ENCODE data around the gene LIMS3.
"Not testable (repeated sequence)": the region's sequence is repeated elsewhere in the genome, so short reads cannot be mapped to it uniquely, and the experiment has no call there.

Gene LIMS3

DNA sequence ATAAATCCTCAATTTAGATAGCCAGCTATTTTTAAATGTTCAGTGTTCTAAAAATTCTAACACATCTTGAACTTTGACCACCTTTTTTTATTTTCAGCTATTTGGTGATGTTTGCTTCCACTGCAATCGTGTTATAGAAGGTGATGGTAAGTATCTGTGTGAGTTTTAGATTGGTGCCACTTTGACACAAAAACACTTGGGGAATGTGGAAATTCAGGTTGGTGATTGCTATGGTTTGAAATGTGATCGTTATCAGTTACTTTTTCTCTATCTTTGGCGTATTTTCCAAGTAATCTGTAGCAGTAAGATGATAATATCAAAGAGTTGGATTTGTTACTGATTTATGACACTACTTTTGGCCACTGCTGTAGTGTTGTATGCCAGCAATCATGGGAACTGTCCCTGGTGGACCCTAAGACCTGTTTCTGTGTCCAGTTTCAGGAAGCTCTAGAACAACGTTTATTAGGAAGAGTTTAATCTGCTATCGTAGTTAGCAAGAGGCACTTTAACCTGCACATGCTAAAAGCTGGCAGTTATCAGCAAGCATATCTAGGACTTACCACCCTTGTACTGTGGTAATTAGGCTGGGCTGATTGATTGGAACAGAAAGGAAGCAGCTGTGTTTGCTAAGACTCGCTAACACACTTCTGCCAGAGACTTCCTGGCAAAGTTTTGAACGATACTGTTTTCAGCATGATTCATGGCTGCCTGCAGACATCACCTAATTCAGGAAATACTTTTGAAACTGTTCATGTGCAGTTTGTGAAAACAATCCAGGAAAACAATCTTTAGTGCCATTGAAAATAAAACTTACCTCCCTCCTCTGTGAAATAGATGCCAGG is 23.3 kb downstream of the LIMS3 start:
- DNase-seq (ENCODE audit: low read depth); H3K4me3 ChIP-seq (ENCODE audit: low read length): not testable (repeated sequence)

DNA sequence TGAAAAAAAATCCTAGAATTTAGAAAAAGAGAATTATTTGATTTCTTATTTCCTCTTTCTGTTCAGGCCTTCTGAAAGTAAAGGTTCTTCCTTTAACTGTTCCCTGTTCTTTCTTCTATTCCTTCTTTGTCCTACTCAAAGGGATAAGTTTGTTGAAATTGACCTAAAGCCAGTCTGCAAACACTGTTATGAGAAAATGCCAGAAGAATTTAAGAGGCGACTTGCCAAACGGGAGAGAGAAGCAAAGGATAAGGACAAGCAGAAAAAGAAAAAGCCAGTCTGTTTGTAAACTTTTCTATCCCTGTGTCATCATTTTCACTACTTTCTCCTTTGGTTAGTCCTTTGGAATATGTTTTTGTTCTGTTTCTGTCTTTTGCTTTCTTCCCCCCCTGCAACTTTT is 26.0 kb downstream of the LIMS3 start:
- DNase-seq (ENCODE audit: low read depth); H3K4me3 ChIP-seq (ENCODE audit: low read length): not testable (repeated sequence)

- H3K4me3 ChIP-seq (ENCODE audit: low read length); DNase-seq (ENCODE audit: low read depth): not testable (repeated sequence)
Observed at GRCh38 chr2:109927803-109928202, 29.3 kb downstream of the LIMS3 start.

DNA sequence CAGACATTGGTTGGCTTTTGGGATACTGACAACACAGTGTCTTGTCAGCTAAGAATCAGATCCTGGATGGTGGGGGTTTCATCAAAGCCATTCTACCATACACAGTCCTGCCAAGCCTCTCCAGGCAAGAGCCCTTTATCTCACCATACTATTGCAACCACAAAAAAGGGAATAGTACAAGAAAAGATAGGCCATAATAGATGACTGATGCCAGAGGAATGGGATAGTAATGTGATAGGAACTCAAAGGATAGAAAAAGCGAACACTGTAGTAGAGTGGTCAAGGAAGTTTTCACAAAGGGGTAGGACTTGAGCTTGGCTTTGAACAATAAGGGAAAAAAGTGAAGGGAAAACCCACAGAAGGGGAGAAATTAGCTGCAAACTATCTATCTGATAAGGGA is 30.7 kb downstream of the LIMS3 start:
- H3K4me3 ChIP-seq (ENCODE audit: low read length); DNase-seq (ENCODE audit: low read depth): not testable (repeated sequence)

- H3K4me3 ChIP-seq (ENCODE audit: low read length); DNase-seq (ENCODE audit: low read depth): not testable (repeated sequence)
Observed at GRCh38 chr2:109936534-109936933, 38.0 kb downstream of the LIMS3 start.

- H3K4me3 ChIP-seq (ENCODE audit: low read length); DNase-seq (ENCODE audit: low read depth): not testable (repeated sequence)
Observed at GRCh38 chr2:109945362-109945761, 46.9 kb downstream of the LIMS3 start.

GRCh38 chr2:109947262-109947958 is 48.9 kb downstream of the LIMS3 start:
- not testable (repeated sequence) for H3K4me3 ChIP-seq (ENCODE audit: low read length); DNase-seq (ENCODE audit: low read depth)

DNA sequence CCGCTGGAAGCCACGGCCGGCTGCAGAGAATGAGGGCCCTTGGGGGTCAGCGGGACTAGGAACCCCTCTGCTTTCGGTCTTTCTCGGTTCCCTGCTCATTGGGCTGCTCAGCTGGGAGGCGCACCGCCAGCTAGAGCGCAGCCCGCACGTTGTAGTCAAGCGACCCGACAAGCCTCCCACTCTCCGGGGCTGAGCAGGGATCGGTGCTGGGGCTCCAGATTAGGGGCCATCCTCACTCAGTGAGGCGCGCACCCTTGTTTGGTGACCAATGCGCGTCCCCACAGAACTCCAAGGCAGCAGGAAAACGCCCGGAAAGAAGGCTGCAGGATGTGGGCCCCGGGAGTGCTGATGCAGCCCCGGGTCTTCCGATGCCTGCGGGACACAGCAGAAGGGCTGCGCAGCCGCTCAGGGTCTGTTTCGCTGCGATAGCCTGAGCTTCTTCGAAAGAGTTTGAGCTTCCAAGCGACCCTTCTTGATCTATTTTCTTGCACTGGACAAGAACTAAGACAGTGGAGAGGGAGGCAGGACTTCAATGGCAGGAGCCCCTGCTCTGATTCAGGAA is 49.6 kb downstream of the LIMS3 start:
- H3K4me3 ChIP-seq (ENCODE audit: low read length); DNase-seq (ENCODE audit: low read depth): not testable (repeated sequence)

- H3K4me3 ChIP-seq (ENCODE audit: low read length); DNase-seq (ENCODE audit: low read depth): not testable (repeated sequence)
Observed at GRCh38 chr2:109950146-109950843, 51.8 kb downstream of the LIMS3 start.

GRCh38 chr2:109963942-109964341 is 65.5 kb downstream of the LIMS3 start:
- not testable (repeated sequence) for DNase-seq (ENCODE audit: low read depth); H3K4me3 ChIP-seq (ENCODE audit: low read length)

DNA sequence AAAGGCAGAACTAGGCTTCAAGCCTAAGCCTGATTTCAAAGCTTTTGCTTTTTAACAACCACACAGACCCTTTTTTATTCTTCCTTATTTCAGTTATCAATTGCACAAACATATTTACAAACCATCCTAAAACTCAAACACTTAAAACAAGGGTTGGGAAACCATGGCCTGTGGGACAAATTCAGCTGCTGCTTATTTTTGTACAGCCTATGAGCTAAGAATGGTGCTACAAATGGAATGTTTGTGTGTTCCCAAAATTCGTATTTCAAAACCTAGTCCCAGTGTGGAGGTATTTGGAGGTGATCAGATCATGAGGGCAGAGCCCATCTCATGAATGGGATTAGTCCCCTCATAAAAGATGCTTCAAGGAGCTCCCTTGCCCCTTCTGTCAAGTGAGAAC is 67.0 kb downstream of the LIMS3 start:
- not testable (repeated sequence) for H3K4me3 ChIP-seq (ENCODE audit: low read length); DNase-seq (ENCODE audit: low read depth)

DNA sequence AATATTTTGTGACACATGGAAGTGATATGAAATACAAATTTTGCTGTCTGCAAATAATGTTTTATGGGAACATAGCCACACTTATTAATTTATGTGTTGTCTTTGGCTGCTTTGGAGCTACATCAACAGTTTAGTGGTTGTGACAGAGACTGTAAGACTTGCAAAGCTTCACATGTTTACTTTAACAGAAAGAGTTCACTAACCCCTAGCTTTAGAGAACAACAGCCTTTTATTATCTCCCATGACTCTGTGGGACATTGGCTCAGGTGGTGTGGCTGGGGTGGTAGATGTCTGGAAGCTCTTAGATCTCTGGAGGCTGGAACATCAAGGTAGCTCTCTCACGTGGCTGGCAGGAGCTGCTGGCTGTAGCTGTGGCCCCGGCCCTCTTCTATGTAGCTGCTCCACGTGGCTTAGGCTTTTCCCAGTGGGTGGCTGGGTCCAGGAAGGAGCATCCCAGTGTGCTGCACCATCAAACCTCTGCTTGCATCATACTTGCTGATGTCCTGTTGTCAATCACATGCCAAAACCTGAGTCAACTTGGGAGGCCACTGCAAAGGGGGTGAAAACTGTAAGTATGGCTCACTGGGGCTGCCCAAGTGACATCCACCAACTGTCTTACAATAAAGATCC is 67.7 kb downstream of the LIMS3 start:
- DNase-seq (ENCODE audit: low read depth); H3K4me3 ChIP-seq (ENCODE audit: low read length): not testable (repeated sequence)

DNA sequence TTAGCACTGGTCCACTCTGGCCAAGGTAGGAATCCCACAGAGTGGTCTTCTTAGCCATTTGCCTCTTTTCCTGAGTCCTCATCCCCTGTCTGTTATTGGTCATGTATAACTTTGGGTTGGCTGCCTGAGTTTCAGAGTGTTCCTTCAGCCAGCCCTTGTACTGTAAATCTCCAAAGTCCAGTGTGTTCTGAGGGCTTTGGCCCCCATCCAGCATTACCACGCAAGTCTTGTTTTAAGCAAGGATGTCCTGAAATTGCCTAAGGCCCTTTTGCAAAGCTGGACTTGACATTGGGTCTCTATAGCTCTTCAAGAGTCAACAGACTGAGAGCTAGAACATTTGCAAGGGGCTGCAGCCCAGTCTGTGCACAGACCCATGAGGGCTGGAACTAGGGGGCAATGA is 68.4 kb downstream of the LIMS3 start:
- H3K4me3 ChIP-seq (ENCODE audit: low read length); DNase-seq (ENCODE audit: low read depth): not testable (repeated sequence)

GRCh38 chr2:109969864-109970263 is 71.4 kb downstream of the LIMS3 start:
- H3K4me3 ChIP-seq (ENCODE audit: low read length); DNase-seq (ENCODE audit: low read depth): not testable (repeated sequence)

GRCh38 chr2:109971710-109972109 is 73.2 kb downstream of the LIMS3 start:
- DNase-seq (ENCODE audit: low read depth); H3K4me3 ChIP-seq (ENCODE audit: low read length): not testable (repeated sequence)

Measured in retinal pigment epithelial cell (primary cell).